ENCODE results near the gene SNED1. TPM values are rescaled to one million over a fixed set of nuclear protein-coding genes. Genes with fewer than 3 reads are reported as not detected.

Gene SNED1
- total and polyA plus RNA-seq, 2 donors (not counting 1 experiment from before 2014, with no cell fraction given) = 27.2 to 39.5 TPM

GRCh38 chr2:240990726-240991377 is 7.6 kb upstream of the SNED1 start:
- no peaks in the 10 kb centered on the region for H3K9me3 ChIP-seq (ENCODE audit: control insufficient read depth, insufficient read depth, low read depth, low read length)
- no peak overlapping the region for H2AFZ ChIP-seq (ENCODE audit: low read length)
- no peaks in the 10 kb centered on the region for H4K20me1 ChIP-seq (ENCODE audit: control insufficient read depth, extremely low read depth, insufficient read depth, low read length)
- H3K27ac ChIP-seq (ENCODE audit: insufficient read depth, low read length) = peak overlapping the region; percentile 78
- no peak for TF ChIP-seq EZH2 (IDR thresholded peaks at IDR 0.05; ENCODE audit: low read length, missing control alignments)
- TF ChIP-seq CTCF (conservative IDR thresholded peaks at IDR 0.05 in 1 of 2, IDR thresholded peaks at IDR 0.05 in 1 of 2; ENCODE audit: low read depth in 1 of 2, low read length in 2 of 2) = no peak
- DNase-seq (ENCODE audit: low read depth in 2 of 2) = no peak
- H3K4me1 ChIP-seq (ENCODE audit: control insufficient read depth, extremely low read depth, insufficient read depth, low read length) = peaks cover 30% of the 10 kb centered on the region
- H3K79me2 ChIP-seq (ENCODE audit: control insufficient read depth, insufficient read depth, low read length) = no peaks in the 10 kb centered on the region
- H3K27me3 ChIP-seq (ENCODE audit: control insufficient read depth, insufficient read depth, low read length) = no peaks in the 10 kb centered on the region
- H3K36me3 ChIP-seq (ENCODE audit: control insufficient read depth, insufficient read depth, low read length) = no peaks in the 10 kb centered on the region
- no peak overlapping the region for H3K4me3 ChIP-seq (replicated peaks in 1 of 4; ENCODE audit: control extremely low read depth in 1 of 4, insufficient read depth in 1 of 4, low read depth in 3 of 4, low read length in 4 of 4)
- peak overlapping the region; percentile 32 for H3K9ac ChIP-seq (ENCODE audit: insufficient read depth, low read length)
- no peak overlapping the region for H3K4me2 ChIP-seq (ENCODE audit: extremely low read depth, insufficient read depth, low read length)

- Histone ChIP-seq H3K4me1 (ENCODE audit: control insufficient read depth, extremely low read depth, insufficient read depth, low read length) (peaks cover 29% of the 10 kb centered on the region), H2AFZ (ENCODE audit: low read length) (no peak overlapping the region), H3K79me2 (ENCODE audit: control insufficient read depth, insufficient read depth, low read length) (no peaks in the 10 kb centered on the region), H3K9ac (ENCODE audit: insufficient read depth, low read length) (peak overlapping the region; percentile 32), H4K20me1 (ENCODE audit: control insufficient read depth, extremely low read depth, insufficient read depth, low read length) (no peaks in the 10 kb centered on the region), H3K27ac (ENCODE audit: insufficient read depth, low read length) (peak overlapping the region; percentile 78), H3K36me3 (ENCODE audit: control insufficient read depth, insufficient read depth, low read length) (no peaks in the 10 kb centered on the region), H3K4me3 (replicated peaks in 1 of 4; ENCODE audit: control extremely low read depth in 1 of 4, insufficient read depth in 1 of 4, low read depth in 3 of 4, low read length in 4 of 4) (no peak overlapping the region), H3K9me3 (ENCODE audit: control insufficient read depth, insufficient read depth, low read depth, low read length) (no peaks in the 10 kb centered on the region), H3K4me2 (ENCODE audit: extremely low read depth, insufficient read depth, low read length) (peak overlapping the region; percentile 56), H3K27me3 (ENCODE audit: control insufficient read depth, insufficient read depth, low read length) (no peaks in the 10 kb centered on the region)
- DNase-seq (ENCODE audit: low read depth in 2 of 2) = peak; percentile 97
- no peak for TF ChIP-seq CTCF (conservative IDR thresholded peaks at IDR 0.05 in 1 of 2, IDR thresholded peaks at IDR 0.05 in 1 of 2; ENCODE audit: low read depth in 1 of 2, low read length in 2 of 2)
- no peak for TF ChIP-seq EZH2 (IDR thresholded peaks at IDR 0.05; ENCODE audit: low read length, missing control alignments)
Observed at GRCh38 chr2:240991378-240992263, 6.8 kb upstream of the SNED1 start.

DNA sequence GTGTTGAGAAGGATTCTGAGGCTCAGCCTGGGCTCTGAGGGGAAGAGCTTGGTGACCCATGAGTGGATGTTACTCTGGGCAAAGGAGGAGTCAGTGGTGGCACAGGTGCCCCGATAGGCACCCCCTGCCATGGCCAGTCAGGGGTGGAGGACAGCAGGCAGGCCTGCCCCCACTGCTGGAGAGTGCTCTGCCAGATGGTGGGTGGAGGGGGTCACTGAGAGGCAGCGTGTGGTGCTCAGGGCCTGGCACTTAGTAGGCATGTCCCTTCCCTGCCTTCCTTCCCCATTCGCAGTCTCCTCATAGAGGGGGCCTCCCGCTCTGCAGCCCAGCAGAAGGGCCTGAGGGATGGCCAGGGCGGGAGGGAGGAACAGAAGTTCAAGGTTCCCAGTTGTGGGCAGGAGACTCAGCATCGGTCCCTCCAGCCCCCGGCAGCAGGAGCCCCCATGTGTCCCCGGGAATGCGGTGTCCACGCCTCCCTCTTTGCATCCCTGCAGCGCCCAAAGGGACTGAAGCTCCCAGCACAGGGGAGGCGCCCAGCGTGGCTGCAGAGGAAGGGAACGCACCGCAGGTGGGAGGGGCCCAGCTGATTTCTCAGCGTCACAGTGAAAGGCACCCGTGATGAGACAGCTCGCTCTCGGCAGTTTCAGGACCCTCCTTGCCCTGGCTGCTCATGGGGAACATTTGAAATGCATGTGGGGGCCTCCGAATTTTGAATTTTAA is 5.7 kb upstream of the SNED1 start:
- no peaks in the 10 kb centered on the region for H3K27me3 ChIP-seq (ENCODE audit: control insufficient read depth, insufficient read depth, low read length)
- no peak overlapping the region for H3K9ac ChIP-seq (ENCODE audit: insufficient read depth, low read length)
- no peaks in the 10 kb centered on the region for H3K79me2 ChIP-seq (ENCODE audit: control insufficient read depth, insufficient read depth, low read length)
- H4K20me1 ChIP-seq (ENCODE audit: control insufficient read depth, extremely low read depth, insufficient read depth, low read length) = no peaks in the 10 kb centered on the region
- peaks cover 26% of the 10 kb centered on the region for H3K4me1 ChIP-seq (ENCODE audit: control insufficient read depth, extremely low read depth, insufficient read depth, low read length)
- no peak overlapping the region for H3K4me3 ChIP-seq (replicated peaks in 1 of 4; ENCODE audit: control extremely low read depth in 1 of 4, insufficient read depth in 1 of 4, low read depth in 3 of 4, low read length in 4 of 4)
- no peaks in the 10 kb centered on the region for H3K36me3 ChIP-seq (ENCODE audit: control insufficient read depth, insufficient read depth, low read length)
- TF ChIP-seq CTCF (conservative IDR thresholded peaks at IDR 0.05 in 1 of 2, IDR thresholded peaks at IDR 0.05 in 1 of 2; ENCODE audit: low read depth in 1 of 2, low read length in 2 of 2) (no peak), EZH2 (IDR thresholded peaks at IDR 0.05; ENCODE audit: low read length, missing control alignments) (no peak)
- H3K9me3 ChIP-seq (ENCODE audit: control insufficient read depth, insufficient read depth, low read depth, low read length) = no peaks in the 10 kb centered on the region
- H3K27ac ChIP-seq (ENCODE audit: insufficient read depth, low read length) = peak overlapping the region; percentile 65
- H3K4me2 ChIP-seq (ENCODE audit: extremely low read depth, insufficient read depth, low read length) = no peak overlapping the region
- no peak for DNase-seq (ENCODE audit: low read depth in 2 of 2)
- no peak overlapping the region for H2AFZ ChIP-seq (ENCODE audit: low read length)
